ENCODE measurements around the gene SMARCC2. TPM values are rescaled to one million over a fixed set of nuclear protein-coding genes. Genes with fewer than 3 reads are reported as not detected.

Gene SMARCC2
- total and polyA plus RNA-seq, 2 of the 13 experiments (the other 11 are each of a cell fraction or from before 2014, with no cell fraction given), result 21.3 to 24.1 TPM

GRCh38 chr12:56158029-56158925 lies 31.0 kb downstream of the SMARCC2 start, which contains the start of gene MYL6 (continued):
- no peak for TF ChIP-seq ETS1 (CRISPR knock-in tag; IDR thresholded peaks at IDR 0.05)
- TF ChIP-seq KLF13 (CRISPR knock-in tag; IDR thresholded peaks at IDR 0.05), result no peak
- no peak for TF ChIP-seq ZSCAN20 (CRISPR knock-in tag; IDR thresholded peaks at IDR 0.05; ENCODE audit: borderline replicate concordance)
- TF ChIP-seq HDAC1 (CRISPR knock-in tag; IDR thresholded peaks at IDR 0.05), result peak; percentile 88
- TF ChIP-seq ZNF121 (CRISPR knock-in tag; IDR thresholded peaks at IDR 0.05), result no peak
- no peak for TF ChIP-seq ZNF367 (CRISPR knock-in tag; IDR thresholded peaks at IDR 0.05; ENCODE audit: borderline replicate concordance)
- TF ChIP-seq ETV6 (CRISPR knock-in tag; conservative IDR thresholded peaks at IDR 0.05), result 0 out of 2 replicates have a peak, but pooled peaks have one; percentile 16
- no peak for TF ChIP-seq MED8 (CRISPR knock-in tag; IDR thresholded peaks at IDR 0.05; ENCODE audit: insufficient replicate concordance)
- peak; percentile 50; the same call in 1 of the 2 replicates for TF ChIP-seq TSC22D2 (CRISPR knock-in tag; IDR thresholded peaks at IDR 0.05; ENCODE audit: borderline replicate concordance)
- peak; percentile 68 for TF ChIP-seq ASH2L (IDR thresholded peaks at IDR 0.05; ENCODE audit: insufficient read length, low read depth, low read length)
- TF ChIP-seq FOXK1 (CRISPR knock-in tag; IDR thresholded peaks at IDR 0.05; ENCODE audit: borderline replicate concordance, low read depth), result no peak
- peak; percentile 48; the same call in 1 of the 2 replicates for TF ChIP-seq ARHGAP35 (CRISPR knock-in tag; IDR thresholded peaks at IDR 0.05; ENCODE audit: borderline replicate concordance)
- TF ChIP-seq ZNF160 (CRISPR knock-in tag; IDR thresholded peaks at IDR 0.05), result no peak
- TF ChIP-seq ZNF75D (CRISPR knock-in tag; IDR thresholded peaks at IDR 0.05; ENCODE audit: borderline replicate concordance), result no peak
- TF ChIP-seq HES4 (CRISPR knock-in tag; IDR thresholded peaks at IDR 0.05; ENCODE audit: borderline replicate concordance), result no peak
- TF ChIP-seq ATM (IDR thresholded peaks at IDR 0.05; ENCODE audit: borderline replicate concordance), result no peak
- no peak for TF ChIP-seq SOX6 (IDR thresholded peaks at IDR 0.05)
- no peak for TF ChIP-seq SOX6 (CRISPR knock-in tag; IDR thresholded peaks at IDR 0.05)
- TF ChIP-seq ZBTB3 (CRISPR knock-in tag; IDR thresholded peaks at IDR 0.05; ENCODE audit: borderline replicate concordance, low read depth), result no peak
- TF ChIP-seq ZNF761 (CRISPR knock-in tag; conservative IDR thresholded peaks at IDR 0.05), result no peak
- TF ChIP-seq ZFP82 (CRISPR knock-in tag; IDR thresholded peaks at IDR 0.05; ENCODE audit: borderline replicate concordance), result 0 out of 2 replicates have a peak, but pooled peaks have one; percentile 60
- 0 out of 2 replicates have a peak, but pooled peaks have one; percentile 13 for TF ChIP-seq ZNF335 (CRISPR knock-in tag; IDR thresholded peaks at IDR 0.05)
- TF ChIP-seq ELF1 (CRISPR knock-in tag; IDR thresholded peaks at IDR 0.05), result no peak
- peak; percentile 84 for TF ChIP-seq CREM (IDR thresholded peaks at IDR 0.05)
- TF ChIP-seq CREM (CRISPR knock-in tag; IDR thresholded peaks at IDR 0.05), result no peak
- TF ChIP-seq GABPB1 (CRISPR knock-in tag; IDR thresholded peaks at IDR 0.05), result peak; percentile 38; the same call in 1 of the 2 replicates
- TF ChIP-seq JUNB (CRISPR knock-in tag; IDR thresholded peaks at IDR 0.05; ENCODE audit: borderline replicate concordance), result peak; percentile 67; the same call in 1 of the 2 replicates
- TF ChIP-seq RORA (CRISPR knock-in tag; IDR thresholded peaks at IDR 0.05), result no peak
- peak; percentile 66; the same call in 1 of the 2 replicates for TF ChIP-seq ZNF891 (CRISPR knock-in tag; IDR thresholded peaks at IDR 0.05)
- TF ChIP-seq DNMT1 (CRISPR knock-in tag; IDR thresholded peaks at IDR 0.05), result no peak
- no peak for TF ChIP-seq TMF1 (CRISPR knock-in tag; IDR thresholded peaks at IDR 0.05; ENCODE audit: low read depth)
